GM21447 (cell line): ENCODE measurements around the gene FBXW5.

Source experiments
- ATAC-seq: cut with Tn5 transposase; IDR thresholded peaks from one replicate; pipeline ENCODE4 v1.9.1; 2021; ENCODE audit not compliant: unreplicated experiment

Gene FBXW5

DNA sequence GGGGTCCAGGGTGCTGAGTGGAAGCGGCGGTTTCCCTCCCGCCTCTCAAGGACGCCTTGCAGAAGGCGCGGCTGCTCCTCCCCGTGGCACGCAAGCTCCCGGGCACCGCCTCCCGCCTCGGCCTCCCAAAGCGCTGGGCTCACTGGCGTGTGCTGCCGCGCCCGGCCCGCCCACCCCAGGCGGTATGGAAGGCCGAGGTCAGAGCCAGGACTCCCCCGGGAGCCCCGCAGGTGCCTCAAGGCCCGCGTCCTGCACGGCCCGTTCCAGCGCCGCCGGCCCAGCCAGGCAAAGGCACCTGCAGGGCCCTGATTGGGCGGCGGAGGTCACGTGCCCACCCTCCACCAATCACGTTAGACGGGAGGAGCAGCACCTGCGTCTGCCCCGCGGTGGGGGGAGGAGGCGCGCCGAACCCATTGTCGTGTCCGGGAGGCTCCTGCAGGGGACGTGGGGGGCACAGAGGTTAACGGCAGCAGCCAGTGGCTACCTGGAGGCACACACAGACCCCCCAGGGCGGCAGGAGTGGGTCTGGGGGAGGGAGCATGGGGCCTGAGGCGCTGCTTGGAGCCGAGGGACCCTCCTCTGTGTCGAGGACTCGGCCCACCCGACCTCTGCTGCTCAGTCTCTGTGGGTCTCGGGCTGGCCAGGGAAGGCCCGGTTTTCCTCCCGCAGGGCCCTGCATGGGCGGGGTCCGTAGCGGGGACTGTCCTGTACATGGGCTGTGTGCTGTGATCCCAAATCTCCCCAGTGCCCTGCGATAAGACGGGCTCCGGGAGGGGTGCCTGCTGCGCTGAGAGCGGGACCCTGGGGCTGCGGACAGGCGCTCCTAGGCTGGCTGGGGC is 5.5 kb upstream of the FBXW5 start:
- peak; percentile 76 for ATAC-seq

DNA sequence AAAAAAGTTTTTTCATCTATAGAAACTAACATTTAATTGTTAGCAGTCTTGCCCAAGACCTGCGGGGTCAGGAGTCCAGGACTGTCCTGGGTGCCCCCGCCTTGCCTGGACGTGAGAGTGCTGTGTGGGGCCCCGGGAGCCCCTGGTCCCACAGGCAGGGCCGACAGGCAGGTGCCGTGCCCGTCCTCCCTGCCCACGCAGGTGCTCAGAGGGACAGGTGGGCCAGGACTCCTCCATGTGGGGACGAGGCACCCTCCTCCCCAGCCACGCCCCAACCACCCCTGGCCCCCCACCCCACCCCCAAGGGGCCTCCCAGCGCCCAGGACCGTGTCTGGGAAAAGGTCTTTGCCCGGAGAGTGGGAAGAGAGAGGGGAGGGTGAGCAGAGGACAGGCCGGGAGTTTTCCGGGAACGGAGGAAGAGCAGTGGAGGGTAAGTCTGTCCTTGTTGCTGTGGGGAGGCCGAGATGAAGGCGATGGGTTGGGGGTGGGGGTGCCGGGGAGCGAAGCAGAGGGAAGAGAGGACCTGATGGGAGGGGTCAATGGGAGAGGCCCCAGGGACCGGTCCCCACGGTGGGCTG is 4.8 kb upstream of the FBXW5 start:
- ATAC-seq, result no peak

DNA sequence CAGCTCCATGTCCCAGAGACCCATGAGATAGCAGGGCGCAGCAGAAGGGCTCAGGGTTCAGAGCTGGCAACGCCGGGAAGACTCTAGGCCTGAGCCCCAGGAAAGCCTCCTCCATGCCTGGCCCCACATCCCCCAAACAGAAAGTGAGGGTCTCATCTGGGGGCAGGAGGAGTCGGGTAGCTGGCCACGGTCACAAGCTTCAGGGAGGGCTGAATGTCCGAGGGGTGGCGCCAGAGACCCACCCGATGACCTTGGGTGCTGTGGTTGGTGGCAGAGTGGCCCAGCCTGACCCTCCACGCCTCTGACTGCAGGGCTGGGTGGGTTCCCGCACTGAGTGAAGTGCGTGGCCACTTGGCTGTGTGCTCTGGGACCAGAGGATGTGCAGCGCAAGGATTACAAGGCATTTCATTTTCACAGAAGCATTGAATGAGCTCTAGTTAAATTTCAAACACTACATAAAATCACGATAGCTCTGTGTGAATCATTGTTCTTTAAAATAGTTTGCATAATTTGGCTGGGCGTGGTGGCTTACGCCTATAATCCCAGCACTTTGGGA is 3.5 kb upstream of the FBXW5 start:
- no peak for ATAC-seq

DNA sequence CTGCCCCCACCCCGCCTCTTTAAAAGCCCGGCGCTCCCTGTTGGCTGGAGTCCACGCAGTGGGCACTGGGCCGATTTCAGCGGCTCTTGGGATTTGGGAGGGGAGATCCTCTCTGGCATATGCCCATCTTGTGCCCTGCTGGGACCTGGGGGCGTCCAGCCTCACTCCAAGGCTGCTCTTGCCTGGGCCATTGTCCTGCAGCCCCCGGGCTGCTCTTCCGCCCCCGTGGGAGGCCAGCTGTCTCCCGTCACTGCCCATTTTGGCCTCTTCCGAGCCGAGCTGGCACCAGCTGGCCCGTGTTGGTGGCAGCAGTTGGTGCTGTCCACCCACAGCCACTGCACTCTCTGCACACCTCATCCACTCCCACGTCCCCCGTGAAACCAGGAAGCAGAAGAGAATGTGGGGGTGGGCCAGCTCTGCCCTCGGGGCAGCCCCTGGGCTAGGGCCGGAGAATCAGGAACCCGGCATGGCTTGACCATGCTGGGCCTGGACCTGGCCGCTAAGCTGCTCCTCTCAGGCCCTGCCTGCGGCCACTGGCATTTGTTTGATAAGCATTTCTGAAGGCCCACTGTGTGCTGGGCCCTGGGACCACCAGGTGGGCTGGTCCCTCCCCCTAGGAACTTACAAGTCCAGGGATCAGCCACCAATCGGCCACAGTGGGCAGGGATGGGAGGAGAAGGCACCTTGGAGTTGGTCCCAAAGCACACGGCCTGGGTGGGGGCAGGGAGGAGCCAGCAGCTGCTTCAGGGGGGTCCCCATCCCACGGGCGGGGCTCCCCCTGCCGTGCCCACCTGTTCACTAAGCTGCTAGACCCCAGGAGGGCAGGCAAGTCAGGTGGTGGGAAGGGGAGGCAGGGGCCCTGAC is 2.7 kb upstream of the FBXW5 start:
- ATAC-seq, result no peak

DNA sequence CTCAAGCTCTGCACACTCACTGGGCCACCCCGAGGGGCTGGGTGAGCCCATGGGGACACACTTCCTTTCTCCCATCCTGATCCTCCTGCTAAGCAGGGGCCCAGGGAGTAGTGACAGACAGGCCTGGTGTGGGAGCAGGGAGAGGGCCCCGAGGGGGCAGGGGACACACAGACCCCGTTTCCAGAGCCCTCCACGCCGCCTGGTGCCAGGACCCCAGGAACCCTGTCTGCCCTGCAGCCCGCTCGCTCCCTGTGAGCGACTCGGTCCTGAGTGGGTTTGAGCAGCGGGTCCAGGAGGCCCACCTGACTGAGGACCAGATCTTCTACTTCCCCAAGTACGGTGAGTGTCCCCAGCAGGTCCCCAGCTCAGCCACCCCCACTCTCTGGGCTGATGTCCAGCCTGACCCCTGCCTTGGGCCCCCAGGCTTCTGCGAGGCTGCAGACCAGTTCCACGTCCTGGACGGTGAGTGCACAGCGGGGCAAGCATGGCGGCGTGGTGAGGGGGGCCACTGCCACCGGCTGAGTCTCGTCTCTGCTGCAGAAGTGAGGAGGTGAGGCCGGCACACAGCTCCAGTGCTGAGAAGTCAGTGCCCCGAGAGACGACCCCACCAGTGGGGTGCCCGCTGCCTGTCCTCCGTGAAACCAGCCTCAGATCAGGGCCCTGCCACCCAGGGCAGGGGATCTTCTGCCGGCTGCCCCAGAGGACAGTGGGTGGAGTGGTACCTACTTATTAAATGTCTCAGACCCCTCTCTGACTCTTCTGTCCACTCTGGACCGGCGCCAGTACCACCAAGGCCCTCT is 1.9 kb upstream of the FBXW5 start:
- ATAC-seq, result no peak

DNA sequence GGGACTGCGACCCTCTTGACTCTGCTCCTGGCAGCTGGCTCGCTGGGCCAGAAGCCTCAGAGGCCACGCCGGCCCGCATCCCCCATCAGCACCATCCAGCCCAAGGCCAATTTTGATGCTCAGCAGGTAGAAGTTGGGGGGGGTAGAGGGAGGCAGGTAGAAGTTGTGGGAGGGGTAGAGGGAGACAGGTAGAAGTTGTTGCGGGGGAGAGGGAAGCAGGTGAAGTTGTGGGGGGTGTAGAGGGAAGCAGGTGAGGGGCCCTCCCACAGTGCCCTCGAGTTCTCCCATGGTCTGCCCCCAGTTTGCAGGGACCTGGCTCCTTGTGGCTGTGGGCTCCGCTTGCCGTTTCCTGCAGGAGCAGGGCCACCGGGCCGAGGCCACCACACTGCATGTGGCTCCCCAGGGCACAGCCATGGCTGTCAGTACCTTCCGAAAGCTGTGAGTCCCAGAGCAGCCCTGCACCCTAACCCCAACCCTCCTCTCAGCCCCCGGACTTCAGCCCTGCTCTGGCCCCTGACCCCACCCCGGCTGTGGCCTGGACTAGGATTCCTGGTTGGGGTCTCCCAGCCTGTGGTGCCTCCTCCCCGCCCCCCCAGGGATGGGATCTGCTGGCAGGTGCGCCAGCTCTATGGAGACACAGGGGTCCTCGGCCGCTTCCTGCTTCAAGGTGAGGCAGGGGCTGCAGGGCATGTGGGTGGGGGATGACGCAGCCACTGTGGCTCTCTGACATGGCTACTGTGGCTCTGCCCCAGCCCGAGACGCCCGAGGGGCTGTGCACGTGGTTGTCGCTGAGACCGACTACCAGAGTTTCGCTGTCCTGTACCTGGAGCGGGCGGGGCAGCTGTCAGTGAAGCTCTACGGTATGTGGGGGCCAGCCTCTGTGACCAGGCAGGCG is 1.0 kb upstream of the FBXW5 start:
- no peak for ATAC-seq

DNA sequence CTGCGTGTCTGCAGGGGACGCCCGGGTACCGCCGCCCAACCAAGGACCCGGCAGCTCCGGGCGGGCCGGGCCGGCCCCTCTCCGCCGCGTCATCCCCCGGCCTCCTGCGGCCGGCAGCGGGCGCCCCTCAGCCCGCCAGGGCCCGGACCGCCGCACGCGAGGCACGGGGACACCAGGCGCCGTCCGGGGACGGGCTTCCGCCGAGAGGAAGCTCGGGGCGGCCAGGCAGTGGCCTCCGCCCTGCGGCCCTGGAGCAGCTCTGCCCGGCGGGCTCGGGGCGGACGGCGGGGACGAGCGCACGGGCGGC is 373 bp downstream of the FBXW5 start:
- ATAC-seq, result peak; percentile 34

DNA sequence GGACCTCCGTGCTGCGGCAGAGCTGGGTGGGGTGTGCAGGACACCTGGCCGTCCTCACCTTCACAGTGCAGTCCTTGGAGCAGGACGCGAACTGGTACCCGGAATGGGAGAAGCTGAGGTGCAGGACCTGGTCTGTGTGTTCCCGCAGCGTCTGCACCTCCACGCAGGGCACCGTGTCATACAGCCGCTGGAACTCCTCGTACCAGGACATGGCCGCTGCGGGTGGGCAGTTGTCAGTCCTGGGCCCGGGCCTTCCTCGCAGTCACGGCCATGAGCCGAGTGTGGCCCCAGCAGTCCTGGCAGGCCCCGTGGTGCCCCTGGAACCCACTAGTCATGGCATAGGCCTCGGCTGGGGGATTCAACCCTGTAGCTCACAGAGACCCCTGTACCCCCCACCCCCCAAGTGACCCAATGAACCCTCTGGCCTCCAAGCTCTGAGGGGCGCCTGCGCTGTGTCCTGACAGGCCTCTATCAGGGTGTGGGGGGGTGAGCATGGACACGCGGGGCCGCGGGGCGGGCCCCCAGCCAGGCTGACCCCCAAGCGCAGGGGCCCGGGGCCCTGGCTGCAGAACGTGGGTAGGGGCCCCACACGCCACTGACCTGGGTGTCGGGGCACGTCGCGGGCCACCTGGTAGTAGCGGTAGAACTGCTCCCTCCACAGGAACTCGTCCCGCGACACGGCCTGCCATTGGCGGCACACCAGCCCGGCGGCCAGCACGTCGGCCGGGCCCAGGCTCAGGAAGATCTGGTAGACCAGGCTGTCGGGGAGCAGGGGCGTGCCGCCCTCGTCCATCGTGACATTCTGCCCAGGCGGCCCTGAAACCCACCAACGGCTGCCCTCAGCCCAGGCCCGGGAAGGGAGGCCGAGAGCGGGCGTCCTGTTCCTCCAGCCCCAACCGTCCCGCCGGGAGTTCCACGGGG is 987 bp downstream of the FBXW5 start:
- ATAC-seq, result peak; percentile 16

DNA sequence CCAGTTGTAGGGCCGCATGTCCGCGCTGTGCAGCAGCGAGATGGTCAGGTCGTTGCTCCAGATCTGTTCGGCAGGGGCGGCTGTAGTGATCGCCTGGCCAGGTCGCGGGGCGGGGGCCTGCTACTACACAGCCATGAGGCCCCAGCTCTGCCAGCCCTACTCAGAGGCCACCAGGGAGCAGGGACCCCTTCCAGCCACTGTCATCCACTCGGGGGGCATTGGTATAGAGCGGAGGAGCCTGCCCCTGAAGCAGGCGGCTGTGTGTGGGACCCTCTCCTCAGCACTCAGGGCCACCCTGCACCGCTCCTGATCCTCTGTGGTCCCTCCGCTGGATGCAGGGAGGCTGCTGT is 1.7 kb downstream of the FBXW5 start:
- no peak for ATAC-seq

DNA sequence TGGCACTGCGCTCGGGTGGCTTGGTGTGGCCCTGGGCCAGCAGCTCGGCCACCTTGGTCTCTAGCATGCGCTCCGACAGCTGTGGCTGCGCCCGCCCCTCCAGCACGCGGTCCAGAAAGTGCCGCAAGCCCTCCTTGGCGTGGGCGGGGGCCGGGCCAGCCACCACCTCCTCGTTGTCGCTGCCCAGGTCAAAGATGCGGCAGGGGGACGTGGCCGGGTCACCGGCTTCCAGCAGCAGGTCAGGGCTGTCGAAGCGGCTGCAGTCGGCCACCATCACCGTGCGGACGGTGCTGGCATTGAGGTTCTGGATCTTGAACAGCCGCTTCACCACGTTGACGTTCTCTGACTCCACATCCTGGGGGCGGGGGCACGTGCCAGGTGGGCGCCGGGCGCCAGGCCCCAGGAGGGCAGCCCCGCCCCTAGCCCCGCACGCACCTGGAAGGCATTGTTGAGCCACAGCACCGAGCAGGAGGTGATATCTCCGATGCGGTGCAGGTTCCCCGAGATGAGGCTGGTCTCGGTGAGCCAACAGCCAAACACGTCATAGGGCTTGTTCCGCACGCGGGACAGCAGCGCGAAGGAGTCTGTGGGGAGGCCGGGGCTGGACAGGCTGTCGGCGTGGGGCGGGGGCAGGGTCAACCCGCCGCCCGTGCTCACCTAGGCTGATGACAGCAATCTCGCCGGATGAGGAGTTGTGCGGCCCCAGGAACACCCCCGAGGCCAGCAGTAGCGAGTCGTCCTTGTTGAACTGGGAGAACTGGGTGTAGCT is 2.2 kb downstream of the FBXW5 start:
- ATAC-seq, result no peak

DNA sequence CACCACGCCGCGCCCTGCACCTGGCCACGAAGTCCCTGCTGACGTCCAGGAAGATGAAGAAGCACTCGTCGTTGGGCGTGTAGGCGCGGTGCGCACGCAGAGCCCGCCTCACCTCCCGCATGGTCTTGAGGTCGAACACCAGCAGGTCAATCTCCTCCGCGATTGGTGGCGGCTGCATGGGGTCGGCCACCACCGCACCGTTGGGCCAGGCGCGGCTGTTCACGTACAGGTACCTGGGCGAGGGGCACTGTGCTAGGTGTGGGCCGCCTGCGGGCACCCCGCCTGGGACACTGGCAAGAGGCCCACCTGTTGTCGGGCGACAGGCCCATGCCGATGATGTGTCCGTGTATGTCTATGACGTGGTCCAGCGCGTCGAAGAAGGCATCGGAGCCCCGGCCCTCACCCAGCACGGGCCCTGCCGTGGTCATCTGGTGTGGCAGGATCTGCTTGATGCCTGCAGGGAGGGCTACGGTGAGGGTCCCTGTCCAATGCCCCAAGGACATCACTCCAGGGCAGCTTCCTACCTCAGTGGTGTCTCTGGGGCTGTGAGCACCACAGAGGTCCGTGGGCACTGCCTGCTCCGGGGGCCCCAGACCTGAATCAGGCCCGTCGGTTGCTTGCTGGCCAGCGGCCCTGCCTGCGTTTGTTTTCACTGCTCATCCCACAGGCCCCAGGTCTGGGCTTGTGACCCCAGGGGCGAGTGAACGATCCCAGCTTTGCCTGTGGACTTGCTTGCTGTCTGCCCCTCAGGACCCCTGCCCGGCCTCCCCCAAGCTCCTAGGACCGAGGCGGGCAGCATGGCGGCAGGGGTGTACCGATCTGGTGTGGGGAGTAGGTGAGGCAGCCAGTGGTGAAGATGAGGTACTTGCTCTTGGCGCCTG is 3.1 kb downstream of the FBXW5 start:
- no peak for ATAC-seq

DNA sequence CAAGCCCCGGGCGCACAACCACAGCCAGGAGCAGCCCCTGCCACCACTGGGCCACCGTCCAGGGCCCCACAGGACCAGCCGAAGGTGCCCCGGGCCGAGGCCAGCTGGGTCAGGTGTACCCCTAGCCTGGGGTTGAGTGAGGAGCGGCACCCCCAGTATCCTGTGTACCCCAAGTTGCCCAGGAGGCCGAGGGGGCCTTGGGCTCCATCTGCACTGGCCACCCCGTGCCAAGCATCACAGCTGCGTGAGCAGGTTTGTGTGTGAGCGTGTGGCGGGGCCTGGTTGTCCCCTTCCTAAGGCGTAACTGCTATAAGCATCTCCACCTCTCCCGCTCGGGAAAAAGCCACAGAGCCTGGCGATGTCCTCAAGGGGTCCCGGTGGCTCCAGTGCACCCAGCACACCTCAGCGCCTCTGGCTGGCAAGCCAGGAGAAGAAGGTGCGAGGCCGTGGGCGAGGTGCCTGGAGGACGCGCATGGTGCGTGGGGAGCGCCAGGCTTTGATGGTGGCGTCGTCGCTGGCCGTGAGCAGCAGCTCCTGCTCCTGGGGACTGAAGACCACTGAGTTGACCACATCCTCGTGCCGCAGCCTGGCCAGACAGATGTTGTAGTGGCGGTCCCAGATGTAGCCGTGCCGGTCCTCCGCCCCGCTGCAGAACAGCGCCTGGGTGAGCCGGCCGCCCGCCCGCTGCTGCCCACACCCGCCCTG is 3.9 kb downstream of the FBXW5 start:
- ATAC-seq, result no peak

DNA sequence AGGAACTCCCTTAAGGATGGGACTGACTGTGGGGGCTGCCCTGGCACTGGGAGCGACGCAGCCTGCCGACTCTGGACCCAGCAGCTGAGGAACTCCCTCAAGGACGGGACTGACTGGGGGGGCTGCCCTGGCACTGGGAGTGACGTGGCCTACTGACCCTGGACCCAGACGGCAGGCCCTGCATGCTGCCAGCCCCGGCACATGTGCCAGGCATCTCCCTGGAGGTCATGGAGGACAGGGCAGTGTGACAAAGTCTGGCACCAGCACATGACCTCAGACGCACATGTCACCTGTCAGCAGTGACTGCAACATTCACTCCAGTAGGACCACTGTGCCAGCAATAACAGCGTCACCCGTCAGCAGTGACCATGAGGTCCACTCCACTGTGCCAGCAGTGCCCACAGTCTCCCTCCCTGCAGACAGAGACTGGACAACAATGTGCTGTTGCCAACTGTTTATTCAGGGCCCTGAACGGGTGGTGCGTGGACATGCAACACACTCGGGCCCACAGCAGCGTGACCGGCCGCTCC is 4.5 kb downstream of the FBXW5 start:
- no peak for ATAC-seq

DNA sequence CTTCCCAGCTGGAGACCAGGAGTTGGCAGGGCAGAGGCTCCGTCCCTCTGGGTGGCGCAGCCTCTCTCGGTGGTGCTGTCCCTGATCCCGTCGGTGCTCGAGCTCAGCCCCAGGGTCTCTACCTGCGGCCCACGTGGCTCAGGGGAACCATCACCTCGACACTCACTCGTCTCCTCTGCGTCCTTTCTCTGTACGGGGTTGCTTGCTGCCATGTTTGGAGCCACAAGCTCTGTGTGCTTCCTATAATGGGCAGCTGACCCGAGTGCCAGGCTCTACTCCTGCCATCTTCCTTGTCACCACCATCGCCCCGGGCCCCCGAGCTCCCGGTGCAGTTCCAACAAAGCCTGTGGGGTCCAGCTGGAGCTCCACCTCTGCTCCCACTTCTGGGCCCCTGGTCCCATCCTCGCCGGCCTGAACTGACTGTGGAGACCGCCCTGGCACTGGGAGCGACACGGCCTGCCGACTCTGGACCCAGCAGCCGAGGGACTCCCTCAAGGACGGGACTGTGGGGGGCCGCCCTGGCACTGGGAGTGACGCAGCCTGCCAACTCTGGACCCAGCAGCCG is 5.0 kb downstream of the FBXW5 start:
- no peak for ATAC-seq

DNA sequence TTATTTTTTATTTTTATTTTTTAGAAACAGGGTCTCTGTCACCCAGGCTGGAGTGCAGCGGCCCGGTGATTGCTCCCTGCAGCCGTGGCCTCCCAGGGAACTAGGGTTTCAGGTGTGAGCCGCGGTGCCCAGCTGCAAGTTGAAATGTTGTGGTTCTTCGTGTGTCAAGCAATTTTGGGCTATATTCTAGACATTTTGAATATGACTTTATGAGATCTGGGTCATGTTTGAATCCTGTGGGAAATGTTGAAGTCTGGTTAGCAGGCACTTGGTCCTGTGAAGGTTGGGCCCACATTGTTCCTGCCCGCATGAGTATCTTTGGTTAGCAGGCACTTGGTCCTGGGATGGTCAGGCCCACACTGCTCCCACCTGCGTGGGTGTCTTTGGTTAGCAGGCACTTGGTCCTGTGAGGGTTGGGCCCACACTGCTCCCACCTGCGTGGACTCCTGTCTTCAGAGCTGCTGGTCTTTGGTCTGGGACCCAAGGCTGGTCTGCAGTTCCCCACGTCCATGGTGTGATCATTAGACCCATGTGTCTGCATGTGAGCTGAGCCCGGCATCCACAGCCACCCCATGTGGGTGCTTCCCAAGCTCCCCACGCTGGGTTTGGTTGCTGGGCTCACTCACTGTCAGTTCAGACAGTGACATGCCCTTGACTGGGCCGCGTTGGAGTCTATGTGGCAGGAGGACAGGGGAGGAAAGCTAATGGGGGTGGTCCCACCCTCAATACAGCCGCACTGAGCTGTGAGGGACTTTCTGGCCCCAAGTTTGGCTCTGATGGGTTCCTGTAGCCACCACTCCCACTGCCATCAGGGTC is 7.1 kb downstream of the FBXW5 start:
- ATAC-seq, result no peak
